22Rv1 (cell line): ENCODE data around the gene CBX6.

Experiments used
- ZFX ChIP-seq: fragments of 450-650 bp; IDR thresholded peaks from 2 replicates; pipeline ENCODE4 v1.6.1; 2017; ENCODE audit warnings: antibody characterized with exemption, borderline replicate concordance
- TF ChIP-seq, protein P1 (sequence below): fragments of 450-650 bp; IDR thresholded peaks from 2 replicates; pipeline ENCODE4 v1.5.1; 2017; ENCODE audit warnings: mild to moderate bottlenecking

DNA sequence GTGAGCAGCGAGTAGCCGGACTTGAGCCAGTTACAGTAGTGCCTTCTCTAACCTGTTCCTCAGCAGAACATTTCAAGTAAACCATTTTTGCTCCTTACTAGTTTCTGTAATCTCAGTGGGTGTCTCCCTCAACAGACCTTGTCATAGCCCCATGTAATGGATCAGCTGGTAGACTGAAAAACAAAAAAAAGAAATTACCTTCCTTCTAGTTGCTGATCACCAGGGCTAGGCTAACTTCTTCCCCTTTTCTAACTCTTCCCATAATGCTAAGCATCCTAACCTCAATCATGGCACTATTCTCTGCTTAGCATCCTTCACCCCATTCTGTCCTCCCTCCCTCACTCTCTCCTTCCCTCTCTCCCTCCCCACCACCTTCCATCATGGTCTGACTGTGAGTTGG, 35.8 kb upstream of the CBX6 start:
- TF ChIP-seq, protein P1, sequence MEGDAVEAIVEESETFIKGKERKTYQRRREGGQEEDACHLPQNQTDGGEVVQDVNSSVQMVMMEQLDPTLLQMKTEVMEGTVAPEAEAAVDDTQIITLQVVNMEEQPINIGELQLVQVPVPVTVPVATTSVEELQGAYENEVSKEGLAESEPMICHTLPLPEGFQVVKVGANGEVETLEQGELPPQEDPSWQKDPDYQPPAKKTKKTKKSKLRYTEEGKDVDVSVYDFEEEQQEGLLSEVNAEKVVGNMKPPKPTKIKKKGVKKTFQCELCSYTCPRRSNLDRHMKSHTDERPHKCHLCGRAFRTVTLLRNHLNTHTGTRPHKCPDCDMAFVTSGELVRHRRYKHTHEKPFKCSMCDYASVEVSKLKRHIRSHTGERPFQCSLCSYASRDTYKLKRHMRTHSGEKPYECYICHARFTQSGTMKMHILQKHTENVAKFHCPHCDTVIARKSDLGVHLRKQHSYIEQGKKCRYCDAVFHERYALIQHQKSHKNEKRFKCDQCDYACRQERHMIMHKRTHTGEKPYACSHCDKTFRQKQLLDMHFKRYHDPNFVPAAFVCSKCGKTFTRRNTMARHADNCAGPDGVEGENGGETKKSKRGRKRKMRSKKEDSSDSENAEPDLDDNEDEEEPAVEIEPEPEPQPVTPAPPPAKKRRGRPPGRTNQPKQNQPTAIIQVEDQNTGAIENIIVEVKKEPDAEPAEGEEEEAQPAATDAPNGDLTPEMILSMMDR: no peak
- TF ChIP-seq ZFX: no peak
